NCI-H460 (cell line): ENCODE data around the gene GAL3ST3. TPM values are rescaled to one million over a fixed set of nuclear protein-coding genes. Genes with fewer than 3 reads are reported as not detected.
"Not testable (repeated sequence)": the region's sequence is repeated elsewhere in the genome, so short reads cannot be mapped to it uniquely, and the experiment has no call there.

Experiments
- DNase-seq: peaks from one replicate; pipeline ENCODE4 v3.0.0-alpha.2; 2016; ENCODE audit warnings: low read depth; ENCODE audit errors: extremely low read depth
- polyA plus RNA-seq: library from polyadenylated mRNA; depleted of rRNA; stranded (reverse); fragments of >200 nt; gene quantifications from 2 replicates; pipeline ENCODE4 v1.2.3, GENCODE V29; 2014; cell fraction: nucleus; rRNA removed
- total RNA-seq: library from RNA; depleted of rRNA; stranded (reverse); fragments of >200 nt; shearing (Covaris generic); gene quantifications from 2 replicates; pipeline ENCODE4 v1.2.3, GENCODE V29; 2014; rRNA removed

GAL3ST3 gene
- not detected in 2 replicates for total RNA-seq
- not detected in 2 replicates for polyA plus RNA-seq

GRCh38 chr11:66048547-66049323, at the start of gene GAL3ST3:
Gene GAL3ST3, minus strand, starts transcription at chr11:66049161. Its CDS starts 3,746 bp downstream, at chr11:66045415.
- DNase-seq = no peak

- DNase-seq = not testable (repeated sequence)
These were observed 43.2 kb upstream of the GAL3ST3 start for GRCh38 chr11:66092125-66092524.

- DNase-seq = no peak
These were observed 41.3 kb upstream of the GAL3ST3 start for GRCh38 chr11:66090288-66090687.

GRCh38 chr11:66089067-66089466, 40.1 kb upstream of the GAL3ST3 start:
- no peak for DNase-seq

- DNase-seq = no peak
These were observed 38.4 kb upstream of the GAL3ST3 start for GRCh38 chr11:66087148-66087908.

- DNase-seq = no peak
These were observed 36.0 kb upstream of the GAL3ST3 start for GRCh38 chr11:66084821-66085475.

GRCh38 chr11:66083767-66084166, 34.8 kb upstream of the GAL3ST3 start:
- no peak for DNase-seq

- DNase-seq = no peak
These were observed 34.2 kb upstream of the GAL3ST3 start for GRCh38 chr11:66082946-66083698.

- DNase-seq = no peak
These were observed 32.5 kb upstream of the GAL3ST3 start for GRCh38 chr11:66081505-66081904.

GRCh38 chr11:66080055-66080817, 31.3 kb upstream of the GAL3ST3 start:
- DNase-seq = no peak

GRCh38 chr11:66078949-66079348, 30.0 kb upstream of the GAL3ST3 start:
- DNase-seq = not testable (repeated sequence)

- no peak for DNase-seq
These were observed 29.0 kb upstream of the GAL3ST3 start for GRCh38 chr11:66077927-66078326.

- no peak for DNase-seq
These were observed 27.6 kb upstream of the GAL3ST3 start for GRCh38 chr11:66076561-66076960.

- no peak for DNase-seq
These were observed 26.3 kb upstream of the GAL3ST3 start for GRCh38 chr11:66075273-66075672.

GRCh38 chr11:66073669-66074068, 24.7 kb upstream of the GAL3ST3 start:
- DNase-seq = no peak

- no peak for DNase-seq
These were observed 23.6 kb upstream of the GAL3ST3 start for GRCh38 chr11:66072518-66072917.

- no peak for DNase-seq
These were observed 23.1 kb upstream of the GAL3ST3 start for GRCh38 chr11:66072081-66072480.

GRCh38 chr11:66071381-66071801, 22.4 kb upstream of the GAL3ST3 start:
- no peak for DNase-seq

GRCh38 chr11:66070604-66071380, 21.8 kb upstream of the GAL3ST3 start:
- DNase-seq = no peak
